GM12875 (cell line): Measurements from ENCODE around the gene TIMP1.
A peak's percentile ranks its signal among the peaks of the same experiment; 100 is the strongest.

Experiments used
- H3K4me3 ChIP-seq: one replicate; pipeline ENCODE4 v1.5.1; 2011; ENCODE audit warnings: low read depth, low read length, control low read depth
- CTCF ChIP-seq: IDR thresholded peaks from 2 replicates; pipeline ENCODE4 v1.5.1; 2011; ENCODE audit warnings: low read depth, mild to moderate bottlenecking, control low read depth, inconsistent platforms, low read length, moderate library complexity, borderline replicate concordance; ENCODE audit not compliant: insufficient read depth

The TIMP1 gene

GRCh38 chrX:47578692-47579091, 3.5 kb upstream of the TIMP1 start:
- no peak overlapping the region for H3K4me3 ChIP-seq

DNA sequence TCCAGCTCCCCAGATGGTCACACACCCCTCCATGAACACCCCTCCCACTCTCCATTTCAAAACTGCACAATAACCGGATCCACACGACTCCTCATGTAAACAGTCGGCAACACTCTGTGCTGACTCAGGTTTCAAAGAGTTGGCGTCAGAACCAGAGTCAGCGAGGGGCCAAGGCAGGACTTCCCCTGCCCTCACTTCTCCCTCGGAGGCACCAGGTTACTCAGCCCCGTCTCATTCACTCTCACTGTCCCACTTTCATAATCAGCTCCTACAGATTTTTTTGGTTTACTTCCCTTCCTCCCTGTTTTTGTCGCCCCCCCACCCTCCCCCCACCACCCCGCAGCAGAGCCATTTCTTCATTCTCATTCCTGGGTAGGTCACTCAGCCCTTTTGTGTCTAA, 2.7 kb upstream of the TIMP1 start:
- no peak overlapping the region for H3K4me3 ChIP-seq
- TF ChIP-seq CTCF, result no peak

More at GRCh38 chrX:47578692-47579091, 3.5 kb upstream of the TIMP1 start:
- no peak for TF ChIP-seq CTCF

DNA sequence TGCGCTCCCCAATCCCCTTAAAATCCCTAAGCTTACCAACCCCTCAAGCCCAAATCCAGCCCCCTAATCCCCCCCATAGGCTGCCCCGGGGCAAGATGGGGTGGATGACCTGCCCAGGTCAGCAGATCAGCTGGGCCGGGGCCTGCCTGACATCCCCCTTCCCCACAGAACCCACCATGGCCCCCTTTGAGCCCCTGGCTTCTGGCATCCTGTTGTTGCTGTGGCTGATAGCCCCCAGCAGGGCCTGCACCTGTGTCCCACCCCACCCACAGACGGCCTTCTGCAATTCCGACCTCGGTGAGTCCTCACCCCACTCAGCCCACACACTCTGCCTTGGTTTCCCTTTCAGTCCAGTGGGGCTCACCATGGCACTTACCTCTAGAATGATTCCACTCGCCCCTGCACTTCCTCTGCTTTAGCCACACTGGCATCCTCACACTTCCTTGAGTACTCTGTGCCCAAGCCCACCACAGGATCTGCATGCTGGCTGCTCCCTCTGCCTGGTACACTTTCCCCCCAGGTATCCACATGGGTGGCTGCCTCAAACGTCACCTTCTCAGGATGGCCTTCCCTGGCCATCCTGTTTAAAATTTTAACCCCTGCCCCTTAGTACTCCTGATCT, 1.1 kb downstream of the TIMP1 start:
- no peak for TF ChIP-seq CTCF
- H3K4me3 ChIP-seq, result peak overlapping the region; percentile 6

- no peak for TF ChIP-seq CTCF
- H3K4me3 ChIP-seq, result no peak overlapping the region
Measured at GRCh38 chrX:47584714-47585113, 2.5 kb downstream of the TIMP1 start.

GRCh38 chrX:47585273-47585672, 3.0 kb downstream of the TIMP1 start:
- no peak overlapping the region for H3K4me3 ChIP-seq
- no peak for TF ChIP-seq CTCF

- no peak overlapping the region for H3K4me3 ChIP-seq
- no peak for TF ChIP-seq CTCF
Measured at GRCh38 chrX:47586043-47586787, 4.0 kb downstream of the TIMP1 start.
